Brain pericyte (primary cell): Measurements from ENCODE around the gene SLC22A31.
A peak's percentile ranks its signal among the peaks of the same experiment; 100 is the strongest.

Experiments
- DNase-seq: peaks from one replicate; pipeline ENCODE4 v3.0.0-alpha.2; 2012; ENCODE audit warnings: low read depth, low spot score

Gene SLC22A31

DNA sequence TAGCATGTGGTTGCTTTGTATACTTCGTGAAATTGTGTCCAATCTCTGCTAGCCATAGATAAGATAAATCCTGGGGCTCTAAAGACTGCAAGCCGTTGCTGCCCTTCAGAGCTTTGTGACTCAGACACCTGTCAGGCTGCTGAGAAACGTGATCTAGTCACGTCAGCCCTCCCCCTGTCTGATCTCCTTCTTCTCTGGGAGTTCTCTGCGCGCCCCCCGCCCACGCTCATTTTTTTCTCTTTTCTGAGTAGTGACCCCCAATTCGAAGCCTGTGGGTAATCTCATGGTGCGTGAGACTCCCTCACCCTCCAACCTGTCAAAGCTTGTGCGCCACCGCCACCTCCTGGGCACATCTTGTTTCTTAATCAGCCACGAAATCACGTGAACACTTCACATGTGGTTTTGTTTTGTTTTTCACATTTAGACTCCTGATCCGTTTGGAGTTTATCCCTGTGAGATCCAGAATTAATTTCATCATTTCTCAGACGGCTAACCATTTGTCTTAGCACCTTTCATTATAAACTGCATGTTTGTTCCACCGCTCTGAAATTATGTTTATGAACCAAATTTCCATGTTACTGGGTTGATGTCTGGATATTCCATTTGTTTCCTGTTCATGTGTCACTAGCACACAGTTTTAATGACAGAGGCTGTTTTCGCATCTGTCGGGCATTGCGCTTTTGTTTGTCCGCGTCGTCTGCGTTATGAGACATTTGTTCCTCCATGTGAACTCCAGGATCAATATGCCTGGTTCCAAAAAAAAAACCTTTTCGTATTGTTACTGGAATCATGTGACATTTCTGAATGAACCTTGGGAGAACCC lies 16.2 kb upstream of the SLC22A31 start:
- DNase-seq = peak; percentile 31

DNA sequence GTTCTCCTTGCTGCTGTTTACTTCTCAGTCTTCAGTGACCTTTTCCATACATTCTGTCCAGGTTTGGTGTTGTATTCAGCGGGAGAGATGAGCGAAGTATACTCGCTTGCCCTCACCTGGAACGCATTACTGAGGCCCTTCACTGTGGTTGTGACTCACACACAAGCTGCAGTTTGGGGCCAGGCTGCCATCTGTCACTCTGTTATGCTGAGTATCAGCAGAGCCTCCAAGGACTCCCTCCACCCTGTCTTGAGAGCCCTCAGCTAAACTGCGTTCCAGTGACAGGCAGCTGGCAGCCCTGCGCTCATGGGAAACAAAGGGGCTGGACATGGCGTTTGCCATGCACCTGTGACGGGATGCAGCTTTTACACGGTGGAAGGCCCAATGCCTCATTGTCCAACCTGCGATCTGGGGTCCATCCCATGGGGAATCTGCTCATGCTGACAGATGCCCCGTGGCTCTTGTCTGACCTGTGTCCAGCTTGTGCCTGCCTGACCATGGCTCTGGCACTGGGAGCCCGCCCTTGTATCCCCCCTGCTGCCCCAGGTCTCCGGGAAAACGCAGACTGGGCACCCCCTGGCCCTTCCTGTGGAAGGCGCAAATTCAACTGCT lies 10.7 kb upstream of the SLC22A31 start:
- DNase-seq = no peak

DNA sequence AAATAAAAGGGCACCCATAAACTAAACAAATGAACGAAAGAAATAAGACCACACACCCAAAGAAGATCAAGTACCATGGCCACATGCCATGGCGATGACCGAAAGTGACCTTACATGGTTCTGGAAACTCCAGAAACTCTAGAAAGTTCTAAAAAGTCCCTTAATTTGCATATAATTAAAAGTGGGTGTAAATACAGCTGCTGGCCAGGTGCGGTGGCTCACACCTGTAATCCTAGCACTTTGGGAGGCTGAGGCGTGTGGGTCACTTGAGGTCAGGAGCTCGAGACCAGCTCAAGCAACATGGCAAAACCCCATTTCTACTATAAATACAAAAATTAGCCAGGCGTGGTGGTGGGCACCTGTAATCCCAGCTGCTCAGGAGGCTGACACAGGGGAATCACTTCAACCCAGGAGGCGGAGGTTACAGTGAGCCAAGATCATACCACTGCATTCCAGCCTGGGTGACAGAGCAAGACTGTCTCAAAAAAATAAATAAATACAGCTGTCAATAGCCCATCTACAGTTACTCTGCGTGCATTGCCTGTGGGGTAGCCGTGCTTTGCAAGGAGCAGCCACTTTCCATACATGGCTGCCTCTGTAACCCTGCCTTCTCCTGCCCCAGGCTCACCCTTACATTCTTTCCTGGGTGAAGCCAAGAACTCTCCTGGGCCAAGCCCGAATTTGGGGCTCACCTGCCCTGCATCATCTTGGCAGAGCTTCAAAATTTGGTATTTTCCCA lies 10.0 kb upstream of the SLC22A31 start:
- no peak for DNase-seq

DNA sequence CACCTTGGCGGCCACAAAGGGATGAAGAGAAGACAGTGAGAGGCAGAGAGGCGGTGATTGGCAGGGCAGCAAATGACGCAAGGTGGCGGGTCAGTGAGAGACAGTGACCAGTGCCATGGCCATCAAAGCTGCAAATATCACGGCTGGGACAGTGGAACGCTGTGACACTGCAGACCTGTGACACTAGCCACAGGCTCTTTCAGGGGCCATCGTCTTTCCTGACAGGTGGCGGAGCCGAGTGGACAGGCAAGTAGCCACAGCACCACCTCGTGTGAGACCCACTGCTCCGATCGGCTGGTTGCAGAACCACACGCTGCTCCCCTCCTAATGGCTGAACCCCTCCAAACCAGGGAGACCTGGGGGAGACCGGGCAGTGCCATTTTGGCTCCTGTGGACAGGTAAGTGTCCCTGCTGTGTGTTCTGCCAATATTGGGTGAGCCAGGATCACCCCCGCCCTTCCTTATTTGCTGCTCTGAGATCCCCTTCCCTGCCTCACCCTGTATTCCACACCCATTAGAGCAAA lies 9.2 kb upstream of the SLC22A31 start:
- DNase-seq = no peak

DNA sequence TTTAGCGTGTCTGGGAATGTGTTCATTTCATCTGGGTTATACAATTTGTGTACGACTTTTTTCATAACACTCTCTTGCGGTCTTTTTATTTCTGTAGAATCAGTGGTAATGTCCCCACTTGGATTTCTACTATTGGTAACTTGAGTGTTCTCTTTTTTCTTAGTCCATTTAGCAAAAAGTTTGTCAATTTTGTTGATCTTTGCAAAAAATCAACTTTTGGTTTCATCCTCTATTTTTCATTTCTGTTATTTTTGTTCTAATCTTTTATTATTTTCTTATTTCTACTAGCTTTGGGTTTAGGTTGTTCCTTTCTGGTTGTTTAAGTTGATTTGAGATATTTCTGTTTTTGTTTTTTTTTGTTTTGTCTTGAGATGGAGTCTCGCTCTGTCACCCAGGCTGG lies 7.7 kb upstream of the SLC22A31 start:
- DNase-seq = no peak

DNA sequence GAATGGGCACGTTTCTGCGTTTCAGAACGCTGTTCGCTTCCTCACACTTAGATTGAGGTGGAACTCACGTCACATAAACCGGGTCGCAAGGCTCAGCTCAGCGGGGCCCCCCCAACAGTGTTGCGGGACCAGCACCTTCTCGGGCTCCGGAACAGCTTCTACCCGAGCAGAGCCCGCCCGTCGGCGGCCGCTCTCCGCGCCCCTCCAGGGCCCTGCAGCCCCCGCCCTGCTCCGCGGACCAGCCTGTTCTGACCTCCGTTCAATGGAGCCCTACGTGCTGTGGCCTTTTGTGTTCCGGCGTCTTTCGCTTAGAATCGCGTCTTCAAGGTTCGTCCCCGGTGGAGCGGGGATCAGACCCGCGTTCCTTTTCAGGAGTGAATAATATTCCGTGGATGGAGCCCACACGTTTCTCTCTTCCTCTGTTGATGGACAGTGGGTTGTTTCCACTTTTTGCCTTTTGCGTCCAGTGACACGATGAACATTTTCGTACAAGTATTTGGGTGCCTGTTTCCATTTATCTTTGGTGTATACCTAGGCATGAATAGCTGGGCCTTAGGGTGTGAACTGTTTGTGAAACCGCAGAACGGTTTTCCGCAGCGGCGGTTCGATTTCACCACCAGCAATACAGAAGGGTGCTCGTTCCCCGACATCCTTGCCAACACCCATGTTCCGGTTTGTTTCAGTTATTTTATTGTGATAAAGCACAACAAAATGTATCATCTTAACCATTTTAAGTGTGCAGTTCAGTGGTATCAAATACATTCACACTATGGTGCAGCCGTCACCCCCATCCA lies 2.3 kb upstream of the SLC22A31 start:
- no peak for DNase-seq

DNA sequence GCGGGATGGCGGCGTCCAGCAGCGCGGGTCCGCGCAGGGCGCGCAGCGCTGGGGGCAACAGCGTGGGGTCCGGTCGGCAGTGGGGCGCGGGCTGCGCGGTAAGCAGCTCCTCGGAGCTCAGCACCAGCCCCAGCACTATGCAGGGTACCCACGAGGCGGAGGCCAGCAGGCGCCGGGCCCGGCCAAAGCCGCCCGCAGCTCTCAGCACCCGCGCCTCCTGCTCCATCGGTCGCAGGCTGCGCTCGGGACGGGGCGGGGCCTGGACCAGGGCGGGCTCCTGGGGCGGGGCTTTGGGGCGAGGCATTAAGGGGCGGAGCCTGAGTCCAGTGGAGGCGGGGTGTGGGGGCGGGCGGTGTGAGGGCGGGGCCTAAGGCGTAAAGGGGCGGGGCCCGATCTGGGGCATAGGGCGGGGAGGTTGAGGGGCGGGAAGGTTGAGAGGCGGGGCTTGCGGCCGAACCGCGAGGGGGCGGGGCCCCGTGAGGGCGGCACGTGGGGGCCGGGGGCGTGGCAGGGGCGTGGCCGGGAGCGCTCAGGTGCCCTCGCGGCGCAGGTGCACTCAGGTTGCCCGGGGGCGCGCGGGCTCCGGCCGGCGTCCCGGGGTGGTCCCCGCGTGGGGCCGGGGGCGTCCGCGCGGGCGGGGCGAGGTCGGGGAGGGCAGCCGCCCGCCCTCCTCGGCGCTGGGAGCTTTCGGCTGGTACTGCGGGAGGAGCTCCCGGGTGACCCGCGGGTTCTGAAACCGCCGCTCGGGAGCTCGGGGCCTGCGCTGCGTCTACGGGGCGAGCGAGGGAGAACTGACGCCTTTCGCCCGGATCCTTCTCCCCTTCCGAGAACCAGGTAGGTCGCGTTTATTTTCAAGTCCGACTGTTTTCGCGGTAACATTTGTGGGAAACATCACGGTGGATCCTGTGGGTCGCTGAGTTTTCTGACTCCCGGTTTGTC lies 1.4 kb upstream of the SLC22A31 start:
- DNase-seq = no peak

DNA sequence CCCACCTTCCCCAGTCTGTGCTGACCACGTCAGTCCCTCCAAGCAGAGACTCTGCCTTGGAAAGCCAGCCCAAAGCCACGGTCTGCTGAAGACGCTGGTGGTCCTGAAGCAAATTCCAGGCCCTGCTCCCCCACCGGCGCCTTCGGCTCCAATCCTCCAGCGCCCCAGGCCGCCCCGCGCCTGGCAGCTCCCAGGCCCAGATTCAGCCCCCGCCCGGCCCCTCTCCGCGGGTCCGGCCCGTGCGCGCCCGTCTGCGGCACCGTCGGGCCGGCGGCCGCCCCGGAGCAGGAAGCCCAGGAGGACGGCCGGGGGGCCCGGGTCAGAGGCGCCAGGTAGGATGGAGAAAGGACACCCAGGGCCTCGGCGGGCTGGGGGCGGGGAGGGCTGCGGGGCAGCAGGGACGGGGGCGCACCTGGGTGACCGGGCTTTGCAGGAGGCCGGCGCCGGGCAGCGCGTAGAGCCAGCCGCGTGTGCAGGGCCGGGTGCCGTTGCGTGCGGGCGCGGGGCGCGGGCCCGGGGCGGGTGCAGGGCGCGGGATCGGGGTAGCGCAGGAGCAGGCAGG lies 594 bp upstream of the SLC22A31 start:
- no peak for DNase-seq

DNA sequence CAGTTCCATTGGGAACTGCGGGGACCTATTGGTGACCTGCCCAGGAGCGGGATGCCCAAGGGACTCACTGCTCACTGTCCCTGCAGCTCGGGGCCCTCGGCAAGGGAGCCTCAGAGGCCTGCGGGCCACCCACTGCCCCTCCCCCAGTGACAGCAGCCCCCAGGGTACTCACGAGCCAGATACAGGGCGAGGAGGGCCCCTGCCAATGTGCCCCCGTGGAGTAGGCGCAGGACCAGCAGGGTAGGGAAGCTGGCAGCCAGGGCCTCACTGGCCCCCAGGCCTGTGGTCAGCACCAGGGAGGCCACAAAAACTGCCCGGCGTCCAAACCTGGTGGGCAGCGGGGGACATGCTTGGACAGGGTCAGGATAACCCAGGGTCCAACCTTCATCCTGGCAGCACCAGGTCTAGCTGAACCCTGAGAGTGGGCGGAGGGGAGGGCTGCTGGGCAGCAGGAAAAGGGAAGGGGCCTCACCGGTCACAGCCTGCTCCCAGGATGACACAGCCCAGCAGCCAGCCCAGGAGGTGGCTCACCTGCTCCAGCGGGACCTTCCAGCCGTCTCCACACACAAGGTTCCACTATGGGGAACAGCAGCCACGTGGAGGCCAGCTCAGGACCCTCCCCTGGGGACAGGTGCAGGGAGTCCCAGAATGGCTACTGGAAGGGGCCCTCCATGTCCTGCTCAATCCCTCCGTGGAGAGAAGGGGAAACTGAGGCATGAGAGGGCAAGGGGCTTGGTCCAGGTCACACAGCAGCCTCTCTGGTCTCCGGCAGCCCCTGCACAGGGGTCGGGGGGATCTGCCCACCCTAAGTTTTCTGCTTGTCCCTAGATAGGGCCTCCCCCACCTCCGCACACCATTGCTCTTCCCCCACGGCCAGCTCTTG lies 855 bp downstream of the SLC22A31 start:
- DNase-seq = no peak

DNA sequence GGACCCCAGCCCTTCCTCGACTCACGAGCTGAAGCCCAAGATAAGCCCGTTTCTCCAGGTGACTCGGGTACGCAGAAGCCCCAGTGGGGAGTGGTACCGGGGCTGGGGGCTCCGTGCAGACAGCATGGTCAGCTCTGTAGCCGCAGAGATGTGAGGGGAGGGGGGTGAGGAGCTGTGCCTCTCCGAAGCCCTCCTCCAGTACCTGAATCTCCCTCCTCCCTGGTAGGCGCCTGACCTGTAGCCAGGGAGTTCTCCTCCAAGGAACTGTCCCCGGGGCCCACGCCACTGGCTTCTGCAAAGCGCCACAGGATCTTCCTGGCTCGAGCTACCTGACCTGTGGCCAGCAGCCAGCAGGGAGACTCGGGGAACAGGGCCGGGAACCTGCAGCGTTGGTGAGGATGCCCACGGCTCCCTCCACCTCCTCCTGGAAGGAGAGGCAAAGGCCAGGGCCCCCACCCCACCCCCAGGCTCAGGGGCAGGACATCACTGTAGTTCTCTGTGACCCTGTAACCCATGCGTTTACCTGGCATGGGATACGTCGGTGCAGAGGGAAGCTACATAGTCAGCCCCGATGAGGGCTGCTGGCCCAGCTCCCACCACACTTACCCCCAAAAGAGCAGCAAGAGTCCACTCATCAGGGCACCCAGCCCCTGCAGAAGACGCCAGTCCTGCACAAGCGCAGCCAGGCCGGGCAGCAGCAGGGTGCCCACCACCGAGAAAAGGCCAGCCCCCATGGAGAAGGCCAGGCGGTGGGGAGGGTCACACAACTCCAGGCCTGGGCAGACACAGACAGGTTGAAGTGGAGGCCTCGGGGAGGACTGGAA lies 1.7 kb downstream of the SLC22A31 start:
- no peak for DNase-seq

DNA sequence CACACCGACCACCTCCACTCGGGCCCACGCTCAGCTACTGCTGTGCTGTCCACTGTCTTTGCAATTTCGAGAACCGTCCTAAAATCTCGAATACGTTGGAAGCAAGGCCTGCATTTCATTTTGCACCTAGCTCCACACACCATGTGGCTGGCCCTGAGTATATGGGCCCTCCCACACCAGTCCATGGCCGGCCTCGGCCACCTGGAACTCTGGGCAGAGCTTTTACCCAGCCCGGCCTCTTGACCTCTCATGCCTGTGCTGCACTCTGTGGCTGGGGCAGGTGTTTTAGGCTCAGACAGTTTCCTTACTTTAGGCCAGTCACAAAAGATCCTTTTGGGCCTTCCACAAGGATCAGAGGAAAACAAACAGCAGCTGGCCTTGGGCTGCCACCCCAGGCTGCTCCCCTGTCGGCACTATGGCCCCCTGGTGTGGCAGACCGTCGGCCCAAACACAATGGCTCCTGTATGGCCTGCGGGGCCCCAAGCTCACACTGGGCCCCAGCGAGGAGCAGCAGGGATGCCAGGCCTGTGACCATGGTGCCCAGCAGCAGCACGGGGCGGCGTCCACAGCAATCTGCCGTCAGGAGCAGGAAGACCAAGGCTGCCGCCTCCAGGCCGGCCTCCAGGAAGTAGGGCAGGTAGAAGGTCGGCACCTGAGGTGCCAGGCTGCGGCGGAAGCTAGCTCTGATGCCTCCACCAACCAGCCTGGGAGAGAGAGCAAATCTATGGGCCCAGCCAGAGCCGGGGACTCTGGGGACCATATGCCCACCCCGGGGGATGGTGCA lies 2.5 kb downstream of the SLC22A31 start:
- DNase-seq = no peak

DNA sequence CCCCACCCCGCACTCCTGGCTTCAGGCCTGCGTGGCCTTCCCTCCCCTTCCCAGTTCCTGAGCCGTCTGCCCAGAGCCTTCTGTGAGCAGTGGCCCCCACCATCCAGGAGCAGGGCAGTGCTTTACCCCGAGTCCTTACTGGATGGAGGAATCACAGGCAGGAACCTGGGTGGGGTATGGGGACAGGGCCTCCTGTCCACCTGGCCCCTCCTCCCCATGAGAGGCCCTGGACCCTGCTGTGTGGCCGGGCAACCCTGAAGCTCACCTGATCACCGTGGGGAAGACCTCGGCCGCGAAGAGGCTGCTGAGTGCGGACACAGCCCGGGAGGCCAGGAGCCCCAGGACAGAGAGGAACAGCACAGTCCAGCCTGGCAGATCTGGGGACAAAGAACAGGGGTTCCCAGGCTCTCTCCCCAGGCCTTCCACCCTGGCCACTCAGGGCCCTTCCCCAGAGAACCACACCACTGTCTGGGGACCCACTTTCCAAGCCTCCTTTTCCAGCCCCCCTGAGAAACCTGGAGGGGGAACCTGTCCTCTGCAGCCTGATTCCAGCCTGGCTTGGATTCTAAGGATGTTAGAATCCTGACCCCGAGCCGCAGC lies 3.2 kb downstream of the SLC22A31 start:
- DNase-seq = no peak

DNA sequence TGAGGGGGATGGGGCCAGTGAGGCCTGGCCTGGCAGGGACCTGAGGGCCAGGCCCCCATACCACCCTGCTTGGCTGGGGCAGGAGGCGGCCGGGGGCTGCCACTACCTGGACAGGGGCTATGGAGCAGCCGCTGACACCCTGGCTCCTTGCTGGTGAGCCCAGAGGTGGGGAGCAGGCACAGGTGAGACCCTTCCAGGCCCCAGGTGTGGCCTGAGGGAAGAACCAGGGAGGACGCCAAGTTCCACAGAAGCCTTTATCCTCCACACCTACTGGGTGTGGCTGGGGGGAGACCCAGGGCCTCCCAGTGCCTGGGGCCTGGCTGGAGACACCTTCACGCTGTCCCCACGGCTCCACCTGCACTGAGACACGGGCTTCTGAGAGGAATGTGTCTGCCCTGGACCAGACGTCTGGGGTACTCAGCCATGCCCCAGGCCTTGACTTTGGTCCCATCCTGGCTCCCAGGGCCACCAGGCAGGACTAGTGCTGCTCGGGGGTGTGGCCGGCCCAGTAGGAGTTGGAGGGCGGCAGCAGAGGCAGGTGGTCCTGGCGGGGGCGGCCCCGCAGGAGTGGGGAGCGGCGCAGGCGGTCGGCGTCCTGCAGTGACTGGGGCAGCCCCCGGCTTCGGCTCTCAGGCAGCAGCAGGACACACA lies 4.7 kb downstream of the SLC22A31 start:
- DNase-seq = no peak

DNA sequence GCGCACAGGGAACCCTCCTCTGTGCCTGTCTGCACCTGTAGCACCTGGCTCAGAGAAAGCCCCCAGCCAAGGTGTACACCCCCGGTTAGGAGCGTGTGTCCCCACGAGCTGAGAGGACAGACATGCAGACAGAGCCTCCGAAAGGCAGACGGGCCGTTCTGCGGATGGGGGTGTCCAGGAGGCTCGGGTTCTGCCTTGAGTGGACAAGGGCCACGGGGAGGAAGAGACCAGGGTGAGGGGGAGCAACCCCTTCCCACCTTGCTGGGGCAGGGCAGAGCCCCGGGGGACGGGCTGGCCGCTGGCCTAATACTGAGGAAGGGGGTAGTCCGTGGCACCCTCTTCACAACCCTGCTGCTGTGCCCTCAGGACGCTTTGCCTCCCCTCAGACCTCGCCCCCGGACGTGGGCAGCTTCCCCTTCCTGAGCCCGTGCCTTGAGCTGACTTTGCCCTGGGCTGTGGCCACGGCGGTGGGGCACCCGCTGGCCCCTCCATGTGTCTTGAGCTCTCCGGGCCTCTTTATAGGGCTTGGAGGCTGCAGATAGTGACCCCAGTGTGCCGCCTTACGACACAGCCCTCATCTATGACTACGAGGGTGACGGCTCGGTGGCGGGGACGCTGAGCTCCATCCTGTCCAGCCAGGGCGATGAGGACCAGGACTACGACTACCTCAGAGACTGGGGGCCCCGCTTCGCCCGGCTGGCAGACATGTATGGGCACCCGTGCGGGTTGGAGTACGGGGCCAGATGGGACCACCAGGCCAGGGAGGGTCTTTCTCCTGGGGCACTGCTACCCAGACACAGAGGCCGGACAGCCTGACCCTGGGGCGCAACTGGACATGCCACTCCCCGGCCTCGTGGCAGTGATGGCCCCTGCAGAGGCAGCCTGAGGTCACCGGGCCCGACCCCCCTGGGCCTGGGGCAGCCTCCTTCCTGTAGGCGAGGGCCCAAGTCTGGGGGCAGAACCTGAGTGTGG lies 5.7 kb downstream of the SLC22A31 start:
- DNase-seq = no peak

DNA sequence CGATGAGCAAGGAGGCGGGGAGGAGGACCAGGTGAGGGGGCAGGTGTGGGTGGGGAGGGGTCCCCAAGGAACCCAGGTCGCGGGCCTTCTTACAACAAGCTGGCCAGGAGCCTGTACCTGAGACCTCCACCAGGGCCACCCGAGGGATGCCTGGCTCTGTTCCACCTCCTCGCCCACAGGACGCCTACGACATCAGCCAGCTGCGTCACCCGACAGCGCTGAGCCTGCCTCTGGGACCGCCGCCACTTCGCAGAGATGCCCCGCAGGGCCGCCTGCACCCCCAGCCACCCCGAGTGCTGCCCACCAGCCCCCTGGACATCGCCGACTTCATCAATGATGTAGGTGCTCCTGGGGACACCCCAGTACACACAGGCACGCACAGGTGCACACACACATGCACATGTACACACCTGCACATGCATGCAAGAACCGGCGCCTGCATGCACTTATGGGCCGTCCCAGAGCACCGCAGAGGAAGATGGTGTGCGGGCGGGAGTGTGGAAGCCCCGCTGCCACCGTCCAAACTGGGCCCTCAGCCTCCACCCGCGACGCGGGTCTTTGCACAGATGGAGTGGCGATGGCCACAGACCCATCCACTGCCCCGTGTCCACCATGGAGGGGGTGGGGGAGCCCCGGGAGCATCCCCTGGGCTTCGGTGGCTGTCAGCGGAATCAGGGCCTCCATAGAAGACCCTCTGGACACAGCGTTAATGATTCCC lies 6.6 kb downstream of the SLC22A31 start:
- no peak for DNase-seq
